Spleen (tissue), 11 donors: ENCODE data around the gene NRAP. TPM values are rescaled to one million over a fixed set of nuclear protein-coding genes. Genes with fewer than 3 reads are reported as not detected.

Experiments
- DNase-seq: peaks from one replicate; pipeline ENCODE4 v3.0.0-alpha.2; 2020
- H3K27ac ChIP-seq, 8 donors: fragments of 200-600 bp; sonication (generic) in 7 of 8; 1 replicate in 4 of 8; 2 replicates in 4 of 8; pipeline versions ENCODE4 v1.5.0 to v1.8.0; 2016 to 2021; ENCODE audit warnings: inconsistent platforms in 4 of 8, mild to moderate bottlenecking in 4 of 8, moderate library complexity in 1 of 8
- H3K27me3 ChIP-seq, 7 donors: fragments of 200-600 bp; sonication (generic) in 6 of 7; replicated peaks in 1 of 7; 1 replicate in 4 of 7; 2 replicates in 3 of 7; pipeline versions ENCODE4 v1.5.0 to v1.8.0; 2016 to 2021; ENCODE audit warnings: inconsistent platforms in 3 of 7, mild to moderate bottlenecking in 1 of 7
- H3K36me3 ChIP-seq, 6 donors: fragments of 200-600 bp; sonication (generic) in 5 of 6; 1 replicate in 4 of 6; 2 replicates in 2 of 6; pipeline versions ENCODE4 v1.5.0 to v1.8.0; 2016 to 2021; ENCODE audit warnings: inconsistent platforms in 2 of 6
- H3K4me1 ChIP-seq, 6 donors: fragments of 200-600 bp; sonication (generic) in 5 of 6; 1 replicate in 3 of 6; 2 replicates in 3 of 6; pipeline versions ENCODE4 v1.5.0 to v1.8.0; 2016 to 2021; ENCODE audit warnings: inconsistent platforms in 3 of 6
- H3K4me3 ChIP-seq, 8 donors: fragments of 200-600 bp; sonication (generic) in 7 of 8; 1 replicate in 4 of 8; 2 replicates in 4 of 8; pipeline versions ENCODE4 v1.5.0 to v1.8.0; 2016 to 2021; ENCODE audit warnings: inconsistent platforms in 4 of 8, mild to moderate bottlenecking in 4 of 8, moderate library complexity in 2 of 8
- H3K9me3 ChIP-seq, 8 donors: fragments of 200-600 bp; sonication (generic) in 7 of 8; 1 replicate in 4 of 8; 2 replicates in 4 of 8; pipeline versions ENCODE4 v1.5.0 to v1.8.0; 2016 to 2021; ENCODE audit warnings: inconsistent platforms in 4 of 8
- POLR2A ChIP-seq, 3 donors: fragments of 450-650 bp; IDR thresholded peaks; one replicate each; pipeline ENCODE4 v1.5.1; 2017; ENCODE audit warnings: antibody characterized with exemption in 3 of 3, mild to moderate bottlenecking in 1 of 3
- POLR2AphosphoS5 ChIP-seq, 3 donors: sonication (generic); formaldehyde crosslinking; IDR thresholded peaks; one replicate each; pipeline ENCODE4 v1.5.1; 2017; ENCODE audit warnings: antibody characterized with exemption in 3 of 3
- WGBS, 5 donors: extraction: QIAGEN DNeasy Blood & Tissue Kit in 3 of 5; methylation state at CpG; one replicate each; pipeline versions ENCODE4 v1.1.5 to v1.1.7; 2013 to 2018; 5-methylcytosine and 5-hydroxymethylcytosine counted together
- intact Hi-C: fragments of 100-400 bp; cut with DNase I; formaldehyde crosslinking; loops from one replicate; pipeline ENCODE4 v1.15.0; 2023; ENCODE audit warnings: low total_unique reads
- polyA plus RNA-seq, 3 donors: library from polyadenylated mRNA; stranded (reverse); fragments of 200-250 nt; gene quantifications; one replicate each; pipeline ENCODE4 v1.2.1, GENCODE V29; 2013
- total RNA-seq, 7 donors: library from RNA; depleted of rRNA in 3 of 7; stranded (reverse); fragments of >200 nt in 3 of 7; fragmentation: NEBNext Ultra II Directional in 4 of 7; extraction: Animal tissue kit (Norgen Biotek cat#: 25700) in 4 of 7; gene quantifications; one replicate each; pipeline versions ENCODE4 v1.1.0 to v1.2.1, GENCODE V29; 2016 to 2021
- TF ChIP-seq, protein P1 (sequence below), 11 experiments: fragments of 200-600 bp in 7 of 11; fragments of 450-650 bp in 4 of 11; sonication (generic) in 4 of 11; IDR thresholded peaks in 8 of 11; conservative IDR thresholded peaks in 3 of 11; 1 replicate in 7 of 11; 2 replicates in 4 of 11; pipeline versions ENCODE4 v1.4.0 to v1.8.0; 2016 to 2021; ENCODE audit warnings: antibody characterized with exemption in 11 of 11, inconsistent platforms in 4 of 11, mild to moderate bottlenecking in 1 of 11
- donor health status: healthy with polysubstance abuse.
- donor health status: DM: no; HTN: no; CAD: no; lungs with moderate emphysema.
- donor health status: DM: no; HTN: no; CAD: no.
- donor health status: Bipolar disorder and iron deficiency.
- donor health status: healthy.
- donor health status: DM: no; HTN: no; CAD: no.
- donor health status: DM: yes; HTN: yes; CAD: no.

NRAP gene
- total and polyA plus RNA-seq, 10 donors, result 0.03 to 0.13 (median 0.04) TPM; not detected in 6

GRCh38 chr10:113576852-113577251 lies 87.0 kb downstream of the NRAP start:
- Histone ChIP-seq H3K4me1 (no peaks in the 10 kb centered on the region), H3K36me3 (no peaks in the 10 kb centered on the region), H3K27ac (no peak overlapping the region), H3K9me3 (no peaks in the 10 kb centered on the region), H3K27me3 (peaks cover 0 to 11% (median 0%) of the 10 kb centered on the region in 7 donors), H3K4me3 (no peak overlapping the region)
- DNase-seq, result no peak
- intact Hi-C loops, result no loop called here
- no peak for TF ChIP-seq POLR2AphosphoS5 (IDR thresholded peaks at IDR 0.05)
- TF ChIP-seq POLR2A (IDR thresholded peaks at IDR 0.05), result no peak
- TF ChIP-seq, protein P1, sequence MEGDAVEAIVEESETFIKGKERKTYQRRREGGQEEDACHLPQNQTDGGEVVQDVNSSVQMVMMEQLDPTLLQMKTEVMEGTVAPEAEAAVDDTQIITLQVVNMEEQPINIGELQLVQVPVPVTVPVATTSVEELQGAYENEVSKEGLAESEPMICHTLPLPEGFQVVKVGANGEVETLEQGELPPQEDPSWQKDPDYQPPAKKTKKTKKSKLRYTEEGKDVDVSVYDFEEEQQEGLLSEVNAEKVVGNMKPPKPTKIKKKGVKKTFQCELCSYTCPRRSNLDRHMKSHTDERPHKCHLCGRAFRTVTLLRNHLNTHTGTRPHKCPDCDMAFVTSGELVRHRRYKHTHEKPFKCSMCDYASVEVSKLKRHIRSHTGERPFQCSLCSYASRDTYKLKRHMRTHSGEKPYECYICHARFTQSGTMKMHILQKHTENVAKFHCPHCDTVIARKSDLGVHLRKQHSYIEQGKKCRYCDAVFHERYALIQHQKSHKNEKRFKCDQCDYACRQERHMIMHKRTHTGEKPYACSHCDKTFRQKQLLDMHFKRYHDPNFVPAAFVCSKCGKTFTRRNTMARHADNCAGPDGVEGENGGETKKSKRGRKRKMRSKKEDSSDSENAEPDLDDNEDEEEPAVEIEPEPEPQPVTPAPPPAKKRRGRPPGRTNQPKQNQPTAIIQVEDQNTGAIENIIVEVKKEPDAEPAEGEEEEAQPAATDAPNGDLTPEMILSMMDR (IDR thresholded peaks at IDR 0.05 in 8 of 11, conservative IDR thresholded peaks at IDR 0.05 in 3 of 11), result no peak
- WGBS, 5 donors, result 68 to 76% (median 73%) methylated on average over 4 of the region's 4 CpGs

DNA sequence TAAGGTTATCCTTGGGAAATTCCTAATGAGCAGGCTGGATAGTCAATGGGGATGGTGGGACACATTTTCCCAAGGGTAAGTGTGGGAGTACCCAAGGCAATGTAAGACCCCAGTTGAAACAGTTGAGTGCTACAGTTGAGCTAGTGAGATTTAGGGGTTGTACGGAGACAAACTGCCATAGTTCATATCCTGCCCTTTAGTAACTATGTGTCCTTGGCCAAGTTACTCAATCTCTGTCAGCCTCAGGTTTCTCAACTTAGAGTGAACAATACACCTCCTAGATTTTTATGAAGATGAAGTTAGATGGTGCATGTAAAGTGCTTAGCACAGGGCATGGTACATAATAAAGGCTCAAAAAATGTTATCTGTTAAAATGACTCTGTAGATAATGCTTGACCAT lies 90.5 kb downstream of the NRAP start:
- H3K27ac ChIP-seq, result no peak overlapping the region
- no peaks in the 10 kb centered on the region for H3K4me1 ChIP-seq
- intact Hi-C loops, result no loop called here
- DNase-seq, result no peak
- no peak overlapping the region for H3K4me3 ChIP-seq
- TF ChIP-seq POLR2A (IDR thresholded peaks at IDR 0.05), result no peak
- TF ChIP-seq, protein P1 (IDR thresholded peaks at IDR 0.05 in 8 of 11, conservative IDR thresholded peaks at IDR 0.05 in 3 of 11), result no peak
- no peak for TF ChIP-seq POLR2AphosphoS5 (IDR thresholded peaks at IDR 0.05)
- H3K36me3 ChIP-seq, result no peaks in the 10 kb centered on the region
- no peaks in the 10 kb centered on the region for H3K9me3 ChIP-seq
- 75 to 100% (median 87%) methylated on average over 1 of the region's 1 CpG for WGBS, 5 donors
- no peaks in the 10 kb centered on the region for H3K27me3 ChIP-seq

DNA sequence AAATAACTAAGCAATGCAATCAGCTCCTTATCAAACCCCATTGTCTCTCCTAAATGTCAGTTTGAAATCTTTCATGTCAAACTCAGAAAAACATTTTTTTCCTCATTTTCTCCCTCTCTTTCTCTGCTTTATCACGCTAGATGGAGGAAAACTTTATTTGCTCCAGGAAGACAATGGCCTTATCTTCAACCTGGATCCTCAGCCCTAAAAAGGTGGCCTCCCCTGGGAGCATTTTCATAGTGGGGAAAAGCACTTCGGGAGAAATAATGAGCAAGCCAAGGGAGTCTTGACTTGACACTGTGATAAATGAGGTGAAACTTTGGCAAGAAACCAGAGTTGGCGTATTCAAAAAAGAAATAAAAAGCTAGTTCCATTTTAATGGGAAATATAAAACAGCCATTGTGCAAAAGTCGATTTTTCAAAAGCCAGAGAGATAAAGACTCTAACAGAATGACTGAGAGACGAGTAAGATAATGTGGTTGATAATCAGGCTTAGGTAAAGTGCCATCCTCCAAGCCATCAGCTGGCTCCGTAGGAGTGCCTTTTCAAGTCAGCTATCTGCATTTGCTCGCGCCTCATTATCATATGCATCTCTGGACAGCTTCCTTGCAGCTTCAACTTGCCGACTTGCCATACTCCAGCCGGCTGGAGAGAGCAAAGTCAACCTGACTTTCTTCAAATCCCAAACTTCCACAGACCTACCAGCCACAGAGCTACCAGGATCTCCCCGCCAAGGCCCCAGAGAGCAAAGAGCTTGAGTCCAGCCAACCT lies 91.1 kb downstream of the NRAP start:
- TF ChIP-seq, protein P1 (IDR thresholded peaks at IDR 0.05 in 8 of 11, conservative IDR thresholded peaks at IDR 0.05 in 3 of 11), result no peak
- TF ChIP-seq POLR2AphosphoS5 (IDR thresholded peaks at IDR 0.05), result no peak
- no peak for TF ChIP-seq POLR2A (IDR thresholded peaks at IDR 0.05)
- intact Hi-C loops, result no loop called here
- 50 to 61% (median 58%) methylated on average over 11 of the region's 11 CpGs for WGBS, 5 donors
- no peaks in the 10 kb centered on the region for H3K9me3 ChIP-seq
- H3K4me3 ChIP-seq, result no peak overlapping the region
- H3K36me3 ChIP-seq, result no peaks in the 10 kb centered on the region
- no peaks in the 10 kb centered on the region for H3K4me1 ChIP-seq
- no peak overlapping the region for H3K27ac ChIP-seq
- H3K27me3 ChIP-seq, result no peaks in the 10 kb centered on the region
- no peak for DNase-seq

GRCh38 chr10:113569576-113569975 lies 94.3 kb downstream of the NRAP start:
- 54 to 89% (median 66%) methylated on average over 3 to 8 of the region's 8 CpGs for WGBS, 5 donors
- no peaks in the 10 kb centered on the region for H3K4me1 ChIP-seq
- no peak for TF ChIP-seq POLR2AphosphoS5 (IDR thresholded peaks at IDR 0.05)
- no peak for TF ChIP-seq POLR2A (IDR thresholded peaks at IDR 0.05)
- TF ChIP-seq, protein P1 (IDR thresholded peaks at IDR 0.05 in 8 of 11, conservative IDR thresholded peaks at IDR 0.05 in 3 of 11), result no peak
- H3K9me3 ChIP-seq, result no peaks in the 10 kb centered on the region
- no peaks in the 10 kb centered on the region for H3K36me3 ChIP-seq
- intact Hi-C loops, result no loop called here
- H3K27me3 ChIP-seq, result no peaks in the 10 kb centered on the region
- DNase-seq, result no peak
- H3K4me3 ChIP-seq, result no peak overlapping the region
- H3K27ac ChIP-seq, result no peak overlapping the region
